GM19035 (cell line): Measurements from ENCODE around the gene KIF26B.
"Not testable (repeated sequence)": the region's sequence is repeated elsewhere in the genome, so short reads cannot be mapped to it uniquely, and the experiment has no call there.

Source experiments
- ATAC-seq: cut with Tn5 transposase; IDR thresholded peaks from one replicate; pipeline ENCODE4 v1.9.1; 2021; ENCODE audit not compliant: unreplicated experiment

The KIF26B gene

GRCh38 chr1:245687636-245688535 lies 533.1 kb downstream of the KIF26B start:
- no peak for ATAC-seq

DNA sequence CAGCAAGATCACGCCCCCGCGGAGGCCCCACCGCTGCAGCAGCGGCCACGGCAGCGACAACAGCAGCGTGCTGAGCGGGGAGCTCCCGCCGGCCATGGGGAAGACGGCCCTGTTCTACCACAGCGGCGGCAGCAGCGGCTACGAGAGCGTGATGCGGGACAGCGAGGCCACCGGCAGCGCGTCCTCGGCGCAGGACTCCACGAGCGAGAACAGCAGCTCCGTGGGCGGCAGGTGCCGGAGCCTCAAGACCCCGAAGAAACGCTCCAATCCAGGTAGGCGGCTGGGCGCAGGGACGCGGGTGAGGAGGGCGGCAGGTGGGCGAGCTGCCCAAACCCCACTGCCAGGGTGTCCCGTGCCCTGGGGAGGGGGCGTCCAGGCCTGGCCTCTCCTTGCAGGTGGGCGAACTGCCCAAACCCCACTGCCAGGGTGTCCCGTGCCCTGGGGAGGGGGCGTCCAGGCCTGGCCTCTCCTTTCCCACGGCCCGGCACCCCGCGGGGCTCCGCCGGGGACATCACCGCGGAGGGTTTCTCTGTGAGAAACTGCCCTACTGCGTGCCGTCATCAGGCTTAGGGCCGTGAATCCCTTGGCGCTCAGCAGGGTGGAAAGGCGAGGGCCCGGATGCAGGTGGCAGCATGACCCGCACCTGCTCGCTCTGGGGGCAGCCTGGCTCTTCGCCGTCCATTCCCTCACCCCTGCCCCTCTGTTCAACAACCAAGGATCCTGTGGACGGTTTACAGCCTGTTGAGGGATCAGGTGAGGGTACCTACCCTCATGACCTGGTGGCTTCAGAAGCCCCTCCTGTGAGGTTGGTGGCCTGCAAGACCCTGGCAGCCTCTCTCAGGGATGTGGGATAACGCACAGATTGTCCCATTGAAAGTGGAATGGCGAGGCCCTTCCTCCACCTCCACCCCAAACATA lies 534.0 kb downstream of the KIF26B start:
- no peak for ATAC-seq

GRCh38 chr1:245690156-245690690 lies 535.4 kb downstream of the KIF26B start:
- no peak for ATAC-seq

DNA sequence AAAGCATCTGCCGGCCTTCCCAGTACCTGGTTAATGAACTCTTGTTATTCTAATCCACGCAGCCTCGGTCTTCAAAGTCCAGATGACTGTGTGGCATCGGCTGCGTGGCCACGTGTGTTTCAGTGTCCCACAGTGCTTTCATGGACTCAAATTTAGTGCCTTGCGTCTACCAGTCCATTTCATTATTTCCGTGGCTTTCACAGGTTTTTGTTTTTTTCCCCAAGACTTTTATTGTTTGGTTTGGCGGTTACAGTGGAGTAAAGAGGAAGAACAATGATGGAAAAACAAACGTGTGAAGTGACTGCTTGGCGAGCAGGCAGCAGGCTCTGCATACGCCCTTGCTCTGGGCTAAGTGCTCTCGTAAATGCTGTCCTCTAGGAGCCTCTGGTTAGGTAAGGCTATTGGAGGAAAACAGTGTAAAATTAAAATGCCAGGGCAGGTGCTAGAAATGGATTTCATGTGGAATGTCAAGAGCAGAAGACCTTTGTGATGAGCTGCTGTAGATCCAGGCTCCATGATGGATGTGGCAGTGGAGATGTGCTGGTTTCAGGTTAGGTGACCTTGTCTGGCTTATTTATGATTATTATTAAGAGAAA lies 536.3 kb downstream of the KIF26B start:
- no peak for ATAC-seq

GRCh38 chr1:245691897-245692296 lies 537.1 kb downstream of the KIF26B start:
- no peak for ATAC-seq

DNA sequence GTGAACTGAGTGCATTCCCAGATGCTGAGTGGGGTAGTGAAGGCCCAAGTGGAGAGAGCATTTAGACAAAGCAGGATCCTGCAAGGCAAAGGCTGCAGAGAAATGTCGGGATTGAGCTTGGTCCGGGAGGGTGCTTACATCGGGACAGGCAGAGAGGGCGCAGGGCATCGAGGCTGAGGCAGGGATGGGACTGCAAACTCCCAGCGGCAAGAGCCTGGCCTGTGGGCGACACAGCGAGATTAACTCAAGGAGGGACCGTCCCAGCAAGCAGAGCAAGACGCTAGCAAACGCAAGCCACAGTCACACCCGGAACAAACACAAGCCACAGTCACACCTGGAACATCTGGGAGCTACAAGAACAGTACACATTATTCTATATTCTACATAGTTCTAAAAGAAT lies 537.5 kb downstream of the KIF26B start:
- ATAC-seq, result no peak

DNA sequence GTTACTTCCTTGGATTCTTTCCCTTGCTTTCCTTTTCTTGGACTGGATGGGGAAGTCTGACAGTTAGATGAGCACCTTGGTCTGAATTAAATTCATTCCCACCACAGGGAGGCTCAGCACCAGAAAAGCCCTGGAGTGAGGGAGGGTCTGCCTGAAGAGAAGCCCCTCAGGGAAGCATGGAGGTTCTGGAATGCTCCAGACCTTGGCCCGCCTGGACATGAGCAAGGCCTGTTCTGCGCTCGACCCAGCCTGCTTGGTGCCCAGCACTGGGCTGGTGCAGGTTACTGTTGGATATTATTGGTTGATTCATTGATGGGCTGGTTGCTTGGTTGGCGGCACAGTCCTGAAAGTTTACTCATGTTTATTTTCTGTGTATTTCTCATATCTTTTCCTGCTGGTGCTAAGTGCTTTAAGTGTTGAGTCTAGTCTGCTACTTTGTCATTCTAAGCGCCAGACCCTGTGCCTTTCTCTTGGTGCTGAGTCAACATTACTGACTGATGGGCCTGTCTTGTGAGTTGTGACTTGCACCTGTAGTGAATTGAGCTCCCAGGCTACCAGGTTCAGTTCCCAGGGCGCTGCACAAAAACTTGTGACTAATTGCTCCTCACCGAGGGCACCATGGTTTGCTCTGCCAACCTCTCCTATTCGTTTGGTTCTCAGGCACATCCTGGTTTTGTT lies 538.5 kb downstream of the KIF26B start:
- no peak for ATAC-seq

GRCh38 chr1:245693941-245694752 lies 539.4 kb downstream of the KIF26B start:
- ATAC-seq, result no peak

DNA sequence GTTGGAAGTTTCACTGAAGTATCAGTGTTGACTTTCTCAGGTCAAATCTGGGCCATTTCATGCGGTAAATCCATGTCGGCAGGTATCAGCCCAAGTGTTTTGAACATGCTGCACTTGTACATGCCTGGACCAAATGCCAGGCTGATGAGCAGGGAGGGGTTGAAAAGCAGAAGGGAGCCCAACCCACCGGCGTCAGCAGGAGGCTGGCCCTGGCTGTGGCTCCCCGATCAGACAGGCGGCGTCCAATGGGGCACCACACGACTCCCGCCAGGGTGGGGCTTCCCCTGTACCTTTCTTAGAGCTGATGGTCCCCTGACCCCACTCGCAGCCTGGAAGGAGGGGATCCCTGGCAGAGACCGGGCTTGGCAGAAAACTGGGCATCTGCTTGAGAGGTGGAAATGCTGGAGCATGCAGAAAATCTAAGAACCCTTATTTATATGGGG lies 540.0 kb downstream of the KIF26B start:
- no peak for ATAC-seq

- no peak for ATAC-seq
Observed at GRCh38 chr1:245695211-245695610, 540.4 kb downstream of the KIF26B start.

DNA sequence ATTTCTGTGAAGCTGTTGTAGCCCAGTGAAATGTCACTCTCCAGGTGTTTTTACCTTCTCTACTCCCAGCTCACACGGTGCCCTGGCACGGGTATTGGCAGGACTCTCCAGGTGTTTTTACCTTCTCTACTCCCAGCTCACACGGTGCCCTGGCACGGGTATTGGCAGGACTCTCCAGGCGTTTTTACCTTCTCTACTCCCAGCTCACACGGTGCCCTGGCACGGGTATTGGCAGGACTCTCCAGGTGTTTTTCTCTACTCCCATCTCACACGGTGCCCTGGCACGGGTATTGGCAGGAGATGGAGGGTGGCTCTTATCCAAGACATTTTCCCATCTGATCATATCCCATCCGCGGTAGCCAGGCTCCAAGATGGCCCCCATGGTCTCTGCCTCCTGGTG lies 540.9 kb downstream of the KIF26B start:
- ATAC-seq, result not testable (repeated sequence)

- ATAC-seq, result no peak
Observed at GRCh38 chr1:245698116-245698515, 543.3 kb downstream of the KIF26B start.

GRCh38 chr1:245698860-245699259 lies 544.1 kb downstream of the KIF26B start:
- ATAC-seq, result no peak

GRCh38 chr1:245700631-245701030 lies 545.8 kb downstream of the KIF26B start:
- no peak for ATAC-seq

- ATAC-seq, result no peak
Observed at GRCh38 chr1:245701631-245702030, 546.8 kb downstream of the KIF26B start.

GRCh38 chr1:245702346-245702745 lies 547.6 kb downstream of the KIF26B start:
- no peak for ATAC-seq

DNA sequence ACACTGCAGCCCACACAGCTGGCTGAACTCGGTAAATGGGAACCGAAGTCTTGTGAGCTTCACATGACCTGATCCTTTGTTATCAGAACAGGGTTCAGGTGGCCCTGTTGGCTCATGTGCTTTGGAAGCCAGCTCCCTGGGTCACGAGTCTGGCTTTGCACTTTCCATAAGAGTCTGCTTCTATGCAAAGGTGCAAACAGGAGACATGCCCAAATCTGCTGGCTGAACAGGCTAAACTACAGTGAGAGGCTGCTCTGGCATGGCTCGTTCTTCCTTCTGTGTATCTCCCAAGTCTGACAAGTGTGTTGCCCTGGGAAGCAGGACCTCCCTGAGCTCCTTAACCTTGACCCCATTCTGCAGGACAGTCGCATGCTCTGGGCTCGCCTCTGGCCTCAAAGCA lies 549.6 kb downstream of the KIF26B start:
- ATAC-seq, result no peak

GRCh38 chr1:245704765-245705164 lies 550.0 kb downstream of the KIF26B start:
- ATAC-seq, result no peak

DNA sequence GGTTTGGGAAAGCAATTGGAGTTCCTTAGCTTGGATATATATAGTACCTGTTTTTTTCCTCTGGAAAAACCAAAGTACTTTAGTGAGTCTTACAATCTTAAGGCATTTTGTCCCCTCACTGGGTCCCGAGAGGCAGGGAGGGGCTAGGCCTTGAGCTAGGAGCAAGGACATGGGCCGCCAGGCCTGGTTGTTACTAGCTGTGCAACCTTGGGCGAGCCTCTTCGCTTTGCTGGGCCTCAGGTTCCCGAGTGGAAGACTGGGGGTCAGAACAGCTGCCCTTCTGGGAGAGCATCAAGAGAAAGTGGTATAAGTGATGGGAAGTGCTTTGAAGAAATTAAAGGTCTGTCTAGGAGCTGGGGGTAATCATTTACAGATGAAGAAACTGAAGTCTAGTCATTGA lies 553.2 kb downstream of the KIF26B start:
- ATAC-seq, result no peak
